ENCODE results near the gene CCDC172.

GRCh38 chr10:116307455-116307854 lies 16.8 kb upstream of the CCDC172 start:
- TF ChIP-seq, protein P1, sequence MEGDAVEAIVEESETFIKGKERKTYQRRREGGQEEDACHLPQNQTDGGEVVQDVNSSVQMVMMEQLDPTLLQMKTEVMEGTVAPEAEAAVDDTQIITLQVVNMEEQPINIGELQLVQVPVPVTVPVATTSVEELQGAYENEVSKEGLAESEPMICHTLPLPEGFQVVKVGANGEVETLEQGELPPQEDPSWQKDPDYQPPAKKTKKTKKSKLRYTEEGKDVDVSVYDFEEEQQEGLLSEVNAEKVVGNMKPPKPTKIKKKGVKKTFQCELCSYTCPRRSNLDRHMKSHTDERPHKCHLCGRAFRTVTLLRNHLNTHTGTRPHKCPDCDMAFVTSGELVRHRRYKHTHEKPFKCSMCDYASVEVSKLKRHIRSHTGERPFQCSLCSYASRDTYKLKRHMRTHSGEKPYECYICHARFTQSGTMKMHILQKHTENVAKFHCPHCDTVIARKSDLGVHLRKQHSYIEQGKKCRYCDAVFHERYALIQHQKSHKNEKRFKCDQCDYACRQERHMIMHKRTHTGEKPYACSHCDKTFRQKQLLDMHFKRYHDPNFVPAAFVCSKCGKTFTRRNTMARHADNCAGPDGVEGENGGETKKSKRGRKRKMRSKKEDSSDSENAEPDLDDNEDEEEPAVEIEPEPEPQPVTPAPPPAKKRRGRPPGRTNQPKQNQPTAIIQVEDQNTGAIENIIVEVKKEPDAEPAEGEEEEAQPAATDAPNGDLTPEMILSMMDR (IDR thresholded peaks at IDR 0.05): no peak
- TF ChIP-seq POLR2A (IDR thresholded peaks at IDR 0.05): no peak

Data from esophagus squamous epithelium (tissue), 4 donors.